PC-9 (cell line): ENCODE results near the gene PTPRD. TPM values are rescaled to one million over a fixed set of nuclear protein-coding genes. Genes with fewer than 3 reads are reported as not detected.

Experiments
- BruUV-seq: library from RNA; stranded (reverse); fragments of 400-500 nt; replicated peaks from 2 replicates; lab custom pipeline; 2021; lab: Mats Ljungman, UMichigan
- CTCF ChIA-PET: fragments of 300-600 bp; sonication (Branson Sonifier 250); formaldehyde crosslinking; loops from one replicate; lab custom pipeline; 2022; ENCODE audit warnings: antibody characterized with exemption; lab: Charles Lee
- POLR2A ChIA-PET: fragments of 300-600 bp; sonication (Branson Sonifier 250); formaldehyde crosslinking; loops from one replicate; lab custom pipeline; 2022; ENCODE audit warnings: antibody characterized with exemption; ENCODE audit not compliant: unreplicated experiment; lab: Charles Lee
- DNase-seq, 2 experiments: peaks; one replicate each; pipeline versions ENCODE4 v3.0.0 to v3.0.0-alpha.2; 2015 to 2022; ENCODE audit warnings: mixed read lengths in 1 of 2
- H2AFZ ChIP-seq: fragments of 200-600 bp; sonication (generic); 2 replicates; pipeline ENCODE4 v1.8.1; 2017; ENCODE audit warnings: antibody characterized with exemption
- H3F3A ChIP-seq: fragments of 200-600 bp; sonication (generic); 2 replicates; pipeline ENCODE4 v1.8.1; 2017; ENCODE audit warnings: antibody characterized with exemption, mild to moderate bottlenecking, low read depth; ENCODE audit not compliant: insufficient read depth
- H3K27ac ChIP-seq: fragments of 200-600 bp; sonication (generic); 2 replicates; pipeline ENCODE4 v1.6.1; 2016; ENCODE audit warnings: mixed run types
- H3K27me3 ChIP-seq: fragments of 200-600 bp; sonication (generic); 2 replicates; pipeline ENCODE4 v1.6.1; 2016; ENCODE audit warnings: low read depth, mixed run types; ENCODE audit not compliant: insufficient read depth
- H3K36me3 ChIP-seq: fragments of 200-600 bp; sonication (generic); 2 replicates; pipeline ENCODE4 v1.6.1; 2016; ENCODE audit warnings: low read depth, mixed run types
- H3K4me1 ChIP-seq: fragments of 200-600 bp; sonication (generic); replicated peaks from 2 replicates; pipeline ENCODE4 v1.6.1; 2016; ENCODE audit warnings: mixed run types; ENCODE audit not compliant: insufficient read depth
- H3K4me2 ChIP-seq: fragments of 200-600 bp; sonication (generic); 2 replicates; pipeline ENCODE4 v1.6.1; 2017; ENCODE audit warnings: mixed run types
- H3K4me3 ChIP-seq: fragments of 200-600 bp; sonication (generic); 2 replicates; pipeline ENCODE4 v1.6.1; 2016; ENCODE audit warnings: mixed run types
- H3K79me2 ChIP-seq: fragments of 200-600 bp; sonication (generic); 2 replicates; pipeline ENCODE4 v1.6.1; 2017; ENCODE audit warnings: low read depth, mixed run types
- H3K9me2 ChIP-seq: fragments of 200-600 bp; sonication (generic); 2 replicates; pipeline ENCODE4 v1.8.1; 2017; ENCODE audit warnings: mild to moderate bottlenecking; ENCODE audit not compliant: insufficient read depth
- H3K9me3 ChIP-seq: fragments of 200-600 bp; sonication (generic); 2 replicates; pipeline ENCODE4 v1.8.1; 2016; ENCODE audit warnings: low read depth; ENCODE audit not compliant: insufficient read depth
- H4K20me1 ChIP-seq: fragments of 200-600 bp; sonication (generic); 2 replicates; pipeline ENCODE4 v1.8.1; 2017; ENCODE audit not compliant: insufficient read depth
- EZH2 ChIP-seq: fragments of 200-600 bp; sonication (generic); IDR thresholded peaks from 2 replicates; pipeline ENCODE4 v1.8.0; 2017; ENCODE audit warnings: antibody characterized with exemption, low read depth
- intact Hi-C: fragments of 100-400 bp; cut with micrococcal nuclease; formaldehyde crosslinking; loops from one replicate; pipeline ENCODE4 v1.10.0; 2022; ENCODE audit not compliant: unreplicated experiment
- total RNA-seq: library from RNA; stranded (reverse); gene quantifications from 2 replicates; pipeline ENCODE4 v1.2.3, GENCODE V29; 2021
- TF ChIP-seq, protein P1 (sequence below): fragments of 200-600 bp; sonication (generic); conservative IDR thresholded peaks from 2 replicates; pipeline ENCODE4 v1.6.1; 2017; ENCODE audit warnings: mixed run types, antibody characterized with exemption, mild to moderate bottlenecking, moderate library complexity

The PTPRD gene
- total RNA-seq, 1 experiment from 2014 or later = not detected

DNA sequence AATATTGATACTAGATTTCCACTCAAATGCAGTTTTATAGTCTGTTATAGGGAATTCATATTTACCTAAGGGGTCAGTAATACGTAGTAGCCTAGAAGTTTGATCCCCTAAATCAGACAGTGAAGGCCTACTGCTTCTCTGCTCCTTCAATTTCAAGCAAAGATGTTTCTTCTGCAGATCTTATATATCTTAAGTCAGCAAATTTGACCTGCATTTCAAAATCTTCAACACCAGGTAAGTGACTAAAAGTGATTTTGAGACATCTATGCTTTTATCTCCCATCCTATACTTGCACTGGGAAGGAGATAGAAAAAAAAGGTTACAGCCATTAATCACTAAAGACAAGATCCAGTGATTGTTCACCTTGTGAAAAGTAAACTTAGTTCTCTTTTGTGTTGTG lies 363.9 kb downstream of the PTPRD start:
- TF ChIP-seq, protein P1, sequence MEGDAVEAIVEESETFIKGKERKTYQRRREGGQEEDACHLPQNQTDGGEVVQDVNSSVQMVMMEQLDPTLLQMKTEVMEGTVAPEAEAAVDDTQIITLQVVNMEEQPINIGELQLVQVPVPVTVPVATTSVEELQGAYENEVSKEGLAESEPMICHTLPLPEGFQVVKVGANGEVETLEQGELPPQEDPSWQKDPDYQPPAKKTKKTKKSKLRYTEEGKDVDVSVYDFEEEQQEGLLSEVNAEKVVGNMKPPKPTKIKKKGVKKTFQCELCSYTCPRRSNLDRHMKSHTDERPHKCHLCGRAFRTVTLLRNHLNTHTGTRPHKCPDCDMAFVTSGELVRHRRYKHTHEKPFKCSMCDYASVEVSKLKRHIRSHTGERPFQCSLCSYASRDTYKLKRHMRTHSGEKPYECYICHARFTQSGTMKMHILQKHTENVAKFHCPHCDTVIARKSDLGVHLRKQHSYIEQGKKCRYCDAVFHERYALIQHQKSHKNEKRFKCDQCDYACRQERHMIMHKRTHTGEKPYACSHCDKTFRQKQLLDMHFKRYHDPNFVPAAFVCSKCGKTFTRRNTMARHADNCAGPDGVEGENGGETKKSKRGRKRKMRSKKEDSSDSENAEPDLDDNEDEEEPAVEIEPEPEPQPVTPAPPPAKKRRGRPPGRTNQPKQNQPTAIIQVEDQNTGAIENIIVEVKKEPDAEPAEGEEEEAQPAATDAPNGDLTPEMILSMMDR = no peak
- no peak overlapping the region for H3K4me2 ChIP-seq

DNA sequence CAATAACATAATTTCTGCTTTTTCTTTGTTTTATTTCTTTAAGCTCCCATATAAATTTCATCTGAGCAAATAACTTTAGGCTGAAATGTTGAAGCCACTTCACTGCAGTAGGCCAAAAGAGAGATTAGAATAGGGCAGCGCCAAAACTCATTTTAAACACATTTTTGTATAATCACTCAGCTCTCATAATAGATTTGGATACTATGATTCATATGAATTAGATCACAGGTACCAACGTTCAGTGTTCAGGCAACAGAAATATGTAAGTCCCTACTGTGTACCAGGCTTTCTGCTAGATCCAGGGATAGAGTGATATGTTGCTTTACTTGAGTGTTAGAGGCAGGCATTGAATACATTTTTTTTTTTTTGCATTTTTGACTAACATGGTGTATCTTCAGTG lies 370.5 kb downstream of the PTPRD start:
- no TSS peak for BruUV-seq
- intact Hi-C loops = no loop called here
- Histone ChIP-seq H4K20me1 (no peaks in the 10 kb centered on the region), H3K9me3 (no peaks in the 10 kb centered on the region), H3K9me2 (no peaks in the 10 kb centered on the region), H3F3A (no peaks in the 10 kb centered on the region), H2AFZ (no peak overlapping the region), H3K4me2 (no peak overlapping the region), H3K79me2 (no peaks in the 10 kb centered on the region), H3K27me3 (no peaks in the 10 kb centered on the region), H3K4me3 (no peak overlapping the region), H3K36me3 (no peaks in the 10 kb centered on the region), H3K27ac (no peak overlapping the region), H3K4me1 (no peaks in the 10 kb centered on the region)
- ChIA-PET POLR2A (no interaction called here), CTCF (no interaction called here)
- no peak for DNase-seq
- TF ChIP-seq EZH2 = no peak
- TF ChIP-seq, protein P1 = no peak

More for the DNA sequence above, 363.9 kb downstream of the PTPRD start:
- Histone ChIP-seq H3K79me2 (no peaks in the 10 kb centered on the region), H3K4me1 (no peaks in the 10 kb centered on the region), H4K20me1 (no peaks in the 10 kb centered on the region), H3K27me3 (no peaks in the 10 kb centered on the region), H3K27ac (no peak overlapping the region), H3K36me3 (no peaks in the 10 kb centered on the region), H3K9me3 (no peaks in the 10 kb centered on the region), H2AFZ (no peak overlapping the region), H3K4me3 (no peak overlapping the region), H3F3A (no peaks in the 10 kb centered on the region), H3K9me2 (no peaks in the 10 kb centered on the region)
- ChIA-PET POLR2A (no interaction called here), CTCF (no interaction called here)
- no peak for DNase-seq
- intact Hi-C loops = no loop called here
- no TSS peak for BruUV-seq

DNA sequence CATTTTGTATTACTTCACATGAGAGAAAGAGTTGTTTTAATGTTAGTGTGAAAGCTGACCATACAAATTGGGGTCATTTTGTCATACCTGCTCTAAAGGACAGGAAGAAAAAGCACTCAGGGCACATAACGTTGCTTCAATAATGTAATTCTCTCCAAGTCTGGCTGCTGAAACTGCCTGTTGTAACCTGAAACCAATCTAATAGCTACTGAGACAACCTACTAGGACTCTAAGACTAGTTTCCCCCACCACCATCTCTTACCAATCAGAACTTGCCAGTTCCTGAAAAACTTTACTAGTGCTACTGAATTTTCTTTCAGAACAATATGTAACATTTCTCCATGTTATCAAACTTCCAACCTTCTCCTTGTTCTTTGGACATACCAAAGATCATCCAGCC lies 374.7 kb downstream of the PTPRD start:
- no peak for TF ChIP-seq EZH2
- TF ChIP-seq, protein P1 = no peak
- ChIA-PET POLR2A (no interaction called here), CTCF (no interaction called here)
- Histone ChIP-seq H3K4me2 (no peak overlapping the region), H3K4me3 (no peak overlapping the region), H3K27me3 (no peaks in the 10 kb centered on the region), H3K4me1 (no peaks in the 10 kb centered on the region), H3K27ac (no peak overlapping the region), H3F3A (no peaks in the 10 kb centered on the region), H4K20me1 (no peaks in the 10 kb centered on the region), H3K79me2 (no peaks in the 10 kb centered on the region), H3K9me3 (no peaks in the 10 kb centered on the region), H3K36me3 (no peaks in the 10 kb centered on the region), H2AFZ (no peak overlapping the region), H3K9me2 (no peaks in the 10 kb centered on the region)
- DNase-seq = no peak
- intact Hi-C loops = no loop called here
- no TSS peak for BruUV-seq
